ENCODE measurements around the gene NVL.

The NVL gene

DNA sequence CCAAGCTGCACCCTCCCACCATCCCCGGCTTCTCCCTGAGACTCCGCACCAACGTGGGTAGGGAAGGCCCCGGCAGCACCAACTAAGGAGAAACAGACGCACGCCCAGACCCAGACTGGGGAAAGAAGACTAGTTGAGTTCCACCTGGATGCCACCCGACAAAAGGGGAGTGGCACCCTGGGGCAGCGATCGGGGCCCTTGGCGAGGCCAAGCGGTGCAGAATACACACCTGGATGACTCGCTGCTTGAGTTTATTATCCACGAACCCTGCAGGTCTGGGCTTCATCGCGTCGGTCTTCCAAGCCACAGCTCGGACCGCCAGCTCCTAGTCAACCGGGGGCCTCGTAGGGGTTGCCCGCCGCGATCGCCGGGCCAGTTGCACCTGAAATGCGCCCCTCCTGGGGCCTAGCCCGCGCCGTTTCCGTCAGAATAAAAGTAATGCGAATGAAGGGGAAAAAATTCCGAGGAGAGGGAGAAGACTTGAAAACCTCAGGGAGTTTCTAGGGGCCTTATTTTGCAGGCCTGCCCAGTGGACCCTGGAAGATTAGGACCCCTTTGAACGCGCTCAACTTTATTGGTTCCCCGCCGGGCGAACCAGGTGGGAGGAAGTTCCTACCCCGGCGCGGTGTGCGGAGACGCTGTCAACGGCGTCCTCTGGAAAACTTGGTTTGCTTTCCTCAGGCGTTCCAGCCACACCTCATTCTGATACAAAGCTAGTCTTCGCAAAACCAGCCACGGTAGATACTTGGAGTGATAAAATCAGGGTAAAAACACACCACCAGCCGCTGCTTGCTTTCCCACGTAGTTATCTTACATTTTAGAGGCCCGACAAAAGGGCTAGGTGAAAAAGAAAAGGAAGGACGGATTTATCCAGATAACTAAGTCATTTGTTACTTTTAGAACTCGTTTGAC, at the start of gene NVL:
Gene NVL, minus strand, starts transcription at position 331 of the 912 bp plus-strand sequence. Its CDS starts 45 bp downstream, at position 286.
- ATAC-seq: peak; percentile 95
- 0 out of 2 replicates have a peak, but pooled peaks have one; percentile 11 for TF ChIP-seq TOX (CRISPR knock-in tag; IDR thresholded peaks at IDR 0.05; ENCODE audit: borderline replicate concordance)
- TF ChIP-seq, protein P1, sequence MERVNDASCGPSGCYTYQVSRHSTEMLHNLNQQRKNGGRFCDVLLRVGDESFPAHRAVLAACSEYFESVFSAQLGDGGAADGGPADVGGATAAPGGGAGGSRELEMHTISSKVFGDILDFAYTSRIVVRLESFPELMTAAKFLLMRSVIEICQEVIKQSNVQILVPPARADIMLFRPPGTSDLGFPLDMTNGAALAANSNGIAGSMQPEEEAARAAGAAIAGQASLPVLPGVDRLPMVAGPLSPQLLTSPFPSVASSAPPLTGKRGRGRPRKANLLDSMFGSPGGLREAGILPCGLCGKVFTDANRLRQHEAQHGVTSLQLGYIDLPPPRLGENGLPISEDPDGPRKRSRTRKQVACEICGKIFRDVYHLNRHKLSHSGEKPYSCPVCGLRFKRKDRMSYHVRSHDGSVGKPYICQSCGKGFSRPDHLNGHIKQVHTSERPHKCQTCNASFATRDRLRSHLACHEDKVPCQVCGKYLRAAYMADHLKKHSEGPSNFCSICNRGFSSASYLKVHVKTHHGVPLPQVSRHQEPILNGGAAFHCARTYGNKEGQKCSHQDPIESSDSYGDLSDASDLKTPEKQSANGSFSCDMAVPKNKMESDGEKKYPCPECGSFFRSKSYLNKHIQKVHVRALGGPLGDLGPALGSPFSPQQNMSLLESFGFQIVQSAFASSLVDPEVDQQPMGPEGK (CRISPR knock-in tag; IDR thresholded peaks at IDR 0.05; ENCODE audit: borderline replicate concordance): no peak
- no peak for TF ChIP-seq ZNF8 (CRISPR knock-in tag; IDR thresholded peaks at IDR 0.05)

DNA sequence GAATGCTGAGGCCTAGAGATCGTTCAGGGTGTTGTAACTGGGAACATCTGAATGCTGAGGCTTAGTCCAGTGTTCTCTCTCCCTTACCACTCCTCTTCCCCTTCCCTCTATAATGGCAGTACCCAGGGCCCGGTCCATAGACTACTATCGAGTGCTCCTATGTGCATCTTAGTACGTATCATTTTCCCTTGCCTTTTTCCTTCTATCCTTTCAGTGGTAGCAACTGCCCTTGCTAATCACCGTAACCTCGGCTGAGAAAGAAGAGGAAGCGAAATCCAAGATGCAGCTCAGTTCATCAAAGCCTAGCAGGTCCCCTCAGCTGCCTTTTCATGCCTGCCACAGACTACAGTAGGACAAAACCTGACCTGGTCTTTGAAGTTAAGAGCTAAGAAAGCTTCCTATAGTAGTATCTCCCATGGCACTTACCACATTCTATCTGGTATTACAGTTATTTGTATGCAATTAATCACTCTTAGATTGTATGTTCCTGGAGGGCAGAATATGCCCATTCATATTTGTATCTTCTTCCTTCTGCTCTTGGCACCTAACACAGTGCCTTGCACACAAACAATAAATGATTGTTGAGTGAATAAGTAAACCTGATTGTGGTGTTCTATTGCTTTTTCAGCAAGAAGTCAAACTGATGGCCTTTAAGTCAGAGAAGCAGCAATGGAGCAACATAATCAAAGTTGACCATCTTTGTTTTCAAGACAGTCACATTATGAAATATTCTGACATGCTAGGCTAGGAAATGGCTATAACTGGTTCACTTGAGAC, 49.1 kb upstream of the NVL start:
- TF ChIP-seq PPARA (CRISPR knock-in tag; IDR thresholded peaks at IDR 0.05; ENCODE audit: borderline replicate concordance) (no peak), ZNF70 (CRISPR knock-in tag; IDR thresholded peaks at IDR 0.05) (no peak), ISL1 (CRISPR knock-in tag; IDR thresholded peaks at IDR 0.05) (no peak), BACH2 (CRISPR knock-in tag; IDR thresholded peaks at IDR 0.05; ENCODE audit: borderline replicate concordance) (no peak), CSDC2 (CRISPR knock-in tag; IDR thresholded peaks at IDR 0.05) (no peak), OSR1 (CRISPR knock-in tag; IDR thresholded peaks at IDR 0.05) (no peak), ZC3H10 (CRISPR knock-in tag; IDR thresholded peaks at IDR 0.05) (no peak), ZFP30 (CRISPR knock-in tag; IDR thresholded peaks at IDR 0.05) (no peak), ZFP3 (CRISPR knock-in tag; IDR thresholded peaks at IDR 0.05) (no peak), TCF4 (CRISPR knock-in tag; IDR thresholded peaks at IDR 0.05; ENCODE audit: borderline replicate concordance) (no peak), RARB (CRISPR knock-in tag; IDR thresholded peaks at IDR 0.05) (no peak)
- TF ChIP-seq, protein P2, sequence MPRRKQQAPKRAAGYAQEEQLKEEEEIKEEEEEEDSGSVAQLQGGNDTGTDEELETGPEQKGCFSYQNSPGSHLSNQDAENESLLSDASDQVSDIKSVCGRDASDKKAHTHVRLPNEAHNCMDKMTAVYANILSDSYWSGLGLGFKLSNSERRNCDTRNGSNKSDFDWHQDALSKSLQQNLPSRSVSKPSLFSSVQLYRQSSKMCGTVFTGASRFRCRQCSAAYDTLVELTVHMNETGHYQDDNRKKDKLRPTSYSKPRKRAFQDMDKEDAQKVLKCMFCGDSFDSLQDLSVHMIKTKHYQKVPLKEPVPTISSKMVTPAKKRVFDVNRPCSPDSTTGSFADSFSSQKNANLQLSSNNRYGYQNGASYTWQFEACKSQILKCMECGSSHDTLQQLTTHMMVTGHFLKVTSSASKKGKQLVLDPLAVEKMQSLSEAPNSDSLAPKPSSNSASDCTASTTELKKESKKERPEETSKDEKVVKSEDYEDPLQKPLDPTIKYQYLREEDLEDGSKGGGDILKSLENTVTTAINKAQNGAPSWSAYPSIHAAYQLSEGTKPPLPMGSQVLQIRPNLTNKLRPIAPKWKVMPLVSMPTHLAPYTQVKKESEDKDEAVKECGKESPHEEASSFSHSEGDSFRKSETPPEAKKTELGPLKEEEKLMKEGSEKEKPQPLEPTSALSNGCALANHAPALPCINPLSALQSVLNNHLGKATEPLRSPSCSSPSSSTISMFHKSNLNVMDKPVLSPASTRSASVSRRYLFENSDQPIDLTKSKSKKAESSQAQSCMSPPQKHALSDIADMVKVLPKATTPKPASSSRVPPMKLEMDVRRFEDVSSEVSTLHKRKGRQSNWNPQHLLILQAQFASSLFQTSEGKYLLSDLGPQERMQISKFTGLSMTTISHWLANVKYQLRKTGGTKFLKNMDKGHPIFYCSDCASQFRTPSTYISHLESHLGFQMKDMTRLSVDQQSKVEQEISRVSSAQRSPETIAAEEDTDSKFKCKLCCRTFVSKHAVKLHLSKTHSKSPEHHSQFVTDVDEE (CRISPR knock-in tag; IDR thresholded peaks at IDR 0.05): no peak
- no peak for ATAC-seq

DNA sequence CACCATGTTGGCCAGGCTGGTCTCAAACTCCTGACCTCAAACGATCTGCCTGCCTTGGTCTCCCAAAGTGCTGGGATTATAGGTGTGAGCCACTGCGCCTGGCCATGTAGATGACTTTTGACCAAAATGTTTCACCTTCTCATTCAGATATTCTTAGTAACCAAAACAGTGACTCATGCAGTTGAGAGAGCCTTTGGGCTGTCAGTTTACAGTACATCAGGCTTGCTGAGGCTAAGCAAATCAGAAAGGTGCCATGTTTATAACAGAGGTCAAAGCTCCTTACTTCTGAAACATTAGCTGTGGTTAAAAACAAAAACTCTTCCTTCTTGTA, 47.7 kb upstream of the NVL start:
- ATAC-seq: peak; percentile 77
- TF ChIP-seq ZFP30 (CRISPR knock-in tag; IDR thresholded peaks at IDR 0.05): no peak
- TF ChIP-seq SNAI2 (CRISPR knock-in tag; IDR thresholded peaks at IDR 0.05): no peak
- no peak for TF ChIP-seq CSDC2 (CRISPR knock-in tag; IDR thresholded peaks at IDR 0.05)
- TF ChIP-seq, protein P1 (CRISPR knock-in tag; IDR thresholded peaks at IDR 0.05; ENCODE audit: borderline replicate concordance): no peak
- no peak for TF ChIP-seq PPARA (CRISPR knock-in tag; IDR thresholded peaks at IDR 0.05; ENCODE audit: borderline replicate concordance)
- no peak for TF ChIP-seq ESRRG (CRISPR knock-in tag; IDR thresholded peaks at IDR 0.05)
- no peak for TF ChIP-seq ZNF565 (CRISPR knock-in tag; conservative IDR thresholded peaks at IDR 0.05; ENCODE audit: low read depth)
- TF ChIP-seq TOX (CRISPR knock-in tag; IDR thresholded peaks at IDR 0.05; ENCODE audit: borderline replicate concordance): 0 out of 2 replicates have a peak, but pooled peaks have one; percentile 23
- no peak for TF ChIP-seq TCF4 (CRISPR knock-in tag; IDR thresholded peaks at IDR 0.05; ENCODE audit: borderline replicate concordance)
- TF ChIP-seq ZC3H10 (CRISPR knock-in tag; IDR thresholded peaks at IDR 0.05): 0 out of 2 replicates have a peak, but pooled peaks have one; percentile 43
- TF ChIP-seq ZNF70 (CRISPR knock-in tag; IDR thresholded peaks at IDR 0.05): no peak
- TF ChIP-seq ZFP3 (CRISPR knock-in tag; IDR thresholded peaks at IDR 0.05): no peak
- TF ChIP-seq ZNF8 (CRISPR knock-in tag; IDR thresholded peaks at IDR 0.05): no peak
- TF ChIP-seq ISL1 (CRISPR knock-in tag; IDR thresholded peaks at IDR 0.05): no peak
- TF ChIP-seq, protein P3, sequence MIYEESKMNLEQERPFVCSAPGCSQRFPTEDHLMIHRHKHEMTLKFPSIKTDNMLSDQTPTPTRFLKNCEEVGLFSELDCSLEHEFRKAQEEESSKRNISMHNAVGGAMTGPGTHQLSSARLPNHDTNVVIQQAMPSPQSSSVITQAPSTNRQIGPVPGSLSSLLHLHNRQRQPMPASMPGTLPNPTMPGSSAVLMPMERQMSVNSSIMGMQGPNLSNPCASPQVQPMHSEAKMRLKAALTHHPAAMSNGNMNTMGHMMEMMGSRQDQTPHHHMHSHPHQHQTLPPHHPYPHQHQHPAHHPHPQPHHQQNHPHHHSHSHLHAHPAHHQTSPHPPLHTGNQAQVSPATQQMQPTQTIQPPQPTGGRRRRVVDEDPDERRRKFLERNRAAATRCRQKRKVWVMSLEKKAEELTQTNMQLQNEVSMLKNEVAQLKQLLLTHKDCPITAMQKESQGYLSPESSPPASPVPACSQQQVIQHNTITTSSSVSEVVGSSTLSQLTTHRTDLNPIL (CRISPR knock-in tag; IDR thresholded peaks at IDR 0.05; ENCODE audit: low read depth): no peak
- TF ChIP-seq ARNTL (CRISPR knock-in tag; IDR thresholded peaks at IDR 0.05; ENCODE audit: borderline replicate concordance, low read depth): no peak
- TF ChIP-seq, protein P4, sequence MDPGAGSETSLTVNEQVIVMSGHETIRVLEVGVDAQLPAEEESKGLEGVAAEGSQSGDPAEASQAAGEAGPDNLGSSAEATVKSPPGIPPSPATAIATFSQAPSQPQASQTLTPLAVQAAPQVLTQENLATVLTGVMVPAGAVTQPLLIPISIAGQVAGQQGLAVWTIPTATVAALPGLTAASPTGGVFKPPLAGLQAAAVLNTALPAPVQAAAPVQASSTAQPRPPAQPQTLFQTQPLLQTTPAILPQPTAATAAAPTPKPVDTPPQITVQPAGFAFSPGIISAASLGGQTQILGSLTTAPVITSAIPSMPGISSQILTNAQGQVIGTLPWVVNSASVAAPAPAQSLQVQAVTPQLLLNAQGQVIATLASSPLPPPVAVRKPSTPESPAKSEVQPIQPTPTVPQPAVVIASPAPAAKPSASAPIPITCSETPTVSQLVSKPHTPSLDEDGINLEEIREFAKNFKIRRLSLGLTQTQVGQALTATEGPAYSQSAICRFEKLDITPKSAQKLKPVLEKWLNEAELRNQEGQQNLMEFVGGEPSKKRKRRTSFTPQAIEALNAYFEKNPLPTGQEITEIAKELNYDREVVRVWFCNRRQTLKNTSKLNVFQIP (CRISPR knock-in tag; IDR thresholded peaks at IDR 0.05; ENCODE audit: borderline replicate concordance, low read depth): no peak
